ENCODE measurements around the gene PLD1. TPM values are rescaled to one million over a fixed set of nuclear protein-coding genes. Genes with fewer than 3 reads are reported as not detected.

The PLD1 gene
- total RNA-seq, 1 donor from 2014 or later = not detected

DNA sequence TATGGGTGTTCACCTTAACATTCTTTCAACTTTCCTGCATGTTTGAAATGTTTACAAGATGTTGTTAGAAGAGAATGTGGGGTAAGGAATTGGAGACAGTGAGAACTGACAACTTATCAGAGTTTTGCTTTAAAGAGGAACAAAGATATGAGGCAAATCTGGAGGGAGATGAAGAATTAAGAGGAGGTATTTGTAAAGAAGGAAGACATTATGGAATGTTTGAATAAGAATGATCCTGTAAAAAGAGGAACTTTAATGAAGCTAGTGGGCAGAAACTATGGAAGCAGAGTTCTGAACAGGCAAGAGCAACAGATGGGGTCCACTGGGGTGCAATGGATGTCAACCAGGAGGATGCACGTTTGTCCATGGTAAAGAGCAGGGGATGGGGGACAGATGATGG lies 27.7 kb downstream of the PLD1 start:
- ChIA-PET POLR2A (no interaction called here), CTCF (interaction anchor here (1.5 kb wide), 1 partner anchor 10 kb away, joined by 3 read pairs; no protein-coding TSS in a partner anchor)
- H3K9me3 Mint-ChIP-seq = no peaks in the 10 kb centered on the region
- ATAC-seq (ENCODE audit: low read depth) = no peak
- H3K36me3 Mint-ChIP-seq (ENCODE audit: low read depth) = no peaks in the 10 kb centered on the region
- no peaks in the 10 kb centered on the region for H3K4me1 Mint-ChIP-seq
- intact Hi-C loops (cut with micrococcal nuclease) = no loop called here
- H3K27me3 Mint-ChIP-seq = no peaks in the 10 kb centered on the region
- TF ChIP-seq, protein P1, sequence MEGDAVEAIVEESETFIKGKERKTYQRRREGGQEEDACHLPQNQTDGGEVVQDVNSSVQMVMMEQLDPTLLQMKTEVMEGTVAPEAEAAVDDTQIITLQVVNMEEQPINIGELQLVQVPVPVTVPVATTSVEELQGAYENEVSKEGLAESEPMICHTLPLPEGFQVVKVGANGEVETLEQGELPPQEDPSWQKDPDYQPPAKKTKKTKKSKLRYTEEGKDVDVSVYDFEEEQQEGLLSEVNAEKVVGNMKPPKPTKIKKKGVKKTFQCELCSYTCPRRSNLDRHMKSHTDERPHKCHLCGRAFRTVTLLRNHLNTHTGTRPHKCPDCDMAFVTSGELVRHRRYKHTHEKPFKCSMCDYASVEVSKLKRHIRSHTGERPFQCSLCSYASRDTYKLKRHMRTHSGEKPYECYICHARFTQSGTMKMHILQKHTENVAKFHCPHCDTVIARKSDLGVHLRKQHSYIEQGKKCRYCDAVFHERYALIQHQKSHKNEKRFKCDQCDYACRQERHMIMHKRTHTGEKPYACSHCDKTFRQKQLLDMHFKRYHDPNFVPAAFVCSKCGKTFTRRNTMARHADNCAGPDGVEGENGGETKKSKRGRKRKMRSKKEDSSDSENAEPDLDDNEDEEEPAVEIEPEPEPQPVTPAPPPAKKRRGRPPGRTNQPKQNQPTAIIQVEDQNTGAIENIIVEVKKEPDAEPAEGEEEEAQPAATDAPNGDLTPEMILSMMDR (IDR thresholded peaks at IDR 0.05) = no peak
- DNase-seq = no peak
- no peak overlapping the region for H3K4me3 Mint-ChIP-seq
- no peak overlapping the region for H3K27ac Mint-ChIP-seq

- no peaks in the 10 kb centered on the region for H3K4me1 Mint-ChIP-seq
- TF ChIP-seq, protein P1 (IDR thresholded peaks at IDR 0.05) = no peak
- H3K4me3 Mint-ChIP-seq = no peak overlapping the region
- intact Hi-C loops (cut with micrococcal nuclease) = no loop called here
- DNase-seq = no peak
- no peaks in the 10 kb centered on the region for H3K36me3 Mint-ChIP-seq (ENCODE audit: low read depth)
- H3K9me3 Mint-ChIP-seq = no peaks in the 10 kb centered on the region
- ATAC-seq (ENCODE audit: low read depth) = no peak
- CTCF ChIA-PET = no interaction called here
- H3K27me3 Mint-ChIP-seq = no peaks in the 10 kb centered on the region
- no peak overlapping the region for H3K27ac Mint-ChIP-seq
- POLR2A ChIA-PET = no interaction called here
These were observed 28.6 kb downstream of the PLD1 start for GRCh38 chr3:171781711-171782127.

- no peak for ATAC-seq (ENCODE audit: low read depth)
- TF ChIP-seq, protein P1 (IDR thresholded peaks at IDR 0.05) = no peak
- no peak for DNase-seq
- Mint-ChIP-seq H3K27ac (no peak overlapping the region), H3K27me3 (peaks cover 3% of the 10 kb centered on the region), H3K4me3 (no peak overlapping the region), H3K9me3 (no peaks in the 10 kb centered on the region), H3K36me3 (ENCODE audit: low read depth) (no peaks in the 10 kb centered on the region), H3K4me1 (no peaks in the 10 kb centered on the region)
- ChIA-PET POLR2A (no interaction called here), CTCF (no interaction called here)
- intact Hi-C loops (cut with micrococcal nuclease) = loop anchor here (10.0 kb wide), 1 partner anchor 594 kb away; no protein-coding TSS in a partner anchor
These were observed 31.8 kb downstream of the PLD1 start for GRCh38 chr3:171778493-171778892.

GRCh38 chr3:171777596-171777995 lies 32.7 kb downstream of the PLD1 start:
- Mint-ChIP-seq H3K4me1 (no peaks in the 10 kb centered on the region), H3K27me3 (peaks cover 3% of the 10 kb centered on the region), H3K9me3 (no peaks in the 10 kb centered on the region), H3K36me3 (ENCODE audit: low read depth) (no peaks in the 10 kb centered on the region), H3K27ac (no peak overlapping the region), H3K4me3 (no peak overlapping the region)
- intact Hi-C loops (cut with micrococcal nuclease) = loop anchor here (10.0 kb wide), 1 partner anchor 593 kb away; no protein-coding TSS in a partner anchor
- ATAC-seq (ENCODE audit: low read depth) (no peak), DNase-seq (no peak)
- TF ChIP-seq, protein P1 (IDR thresholded peaks at IDR 0.05) = no peak
- CTCF ChIA-PET = no interaction called here
- POLR2A ChIA-PET = no interaction called here

DNA sequence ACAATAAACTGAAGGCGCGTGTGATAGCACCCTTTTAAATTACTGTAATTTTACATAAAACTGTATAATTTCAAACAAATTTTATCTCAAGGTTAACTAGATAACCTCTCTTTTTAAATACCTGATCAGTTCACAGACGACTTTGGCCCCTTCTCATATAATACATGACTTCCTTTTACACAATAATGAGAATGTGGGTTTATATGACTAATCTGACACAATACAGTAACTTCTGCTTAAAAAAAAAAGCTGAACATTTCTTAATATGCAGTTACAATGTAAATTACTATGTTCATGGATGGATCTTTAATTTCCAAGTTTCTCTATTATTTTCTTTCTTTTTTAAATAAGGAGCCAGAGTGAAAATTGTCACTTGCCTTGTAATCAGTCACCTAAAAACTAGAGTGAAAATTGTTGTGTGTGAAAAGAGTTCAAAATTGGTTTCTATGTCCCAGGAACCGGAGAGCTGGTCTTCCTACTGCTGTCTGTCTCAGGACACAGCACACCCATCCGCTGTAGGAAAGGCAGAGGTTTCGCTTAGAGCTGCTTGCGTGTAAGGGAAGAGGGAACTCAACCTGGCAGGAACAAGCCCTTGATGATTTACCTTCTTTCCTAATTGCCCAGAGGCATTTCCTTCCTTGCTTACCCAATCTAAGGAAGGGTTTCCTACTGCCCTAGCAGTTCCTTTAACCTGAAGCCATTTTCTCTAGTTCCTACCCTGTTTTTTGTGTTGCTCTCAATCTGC lies 33.3 kb downstream of the PLD1 start:
- H3K4me1 Mint-ChIP-seq = peaks cover 3% of the 10 kb centered on the region
- no peak overlapping the region for H3K4me3 Mint-ChIP-seq
- ChIA-PET POLR2A (no interaction called here), CTCF (no interaction called here)
- H3K27me3 Mint-ChIP-seq = peaks cover 3% of the 10 kb centered on the region
- DNase-seq (no peak), ATAC-seq (ENCODE audit: low read depth) (no peak)
- intact Hi-C loops (cut with micrococcal nuclease) = loop anchor here (10.0 kb wide), 1 partner anchor 592 kb away; no protein-coding TSS in a partner anchor
- TF ChIP-seq, protein P1 (IDR thresholded peaks at IDR 0.05) = no peak
- no peak overlapping the region for H3K27ac Mint-ChIP-seq
- no peaks in the 10 kb centered on the region for H3K36me3 Mint-ChIP-seq (ENCODE audit: low read depth)
- no peaks in the 10 kb centered on the region for H3K9me3 Mint-ChIP-seq

All from activated B cell treated with CpG ODN at 0.5 μM for 24 hours (primary cell).